Fibroblast of villous mesenchyme (primary cell): ENCODE data around the gene LRRC70. TPM values are rescaled to one million over a fixed set of nuclear protein-coding genes. Genes with fewer than 3 reads are reported as not detected.

ENCODE experiments used
- DNase-seq: peaks from one replicate; pipeline ENCODE4 v3.0.0-alpha.2; 2010; ENCODE audit warnings: low read depth
- H3K4me3 ChIP-seq: 2 replicates; pipeline ENCODE4 v1.5.1; 2011; ENCODE audit warnings: low read depth, mild to moderate bottlenecking, low read length
- CTCF ChIP-seq: IDR thresholded peaks from 2 replicates; pipeline ENCODE4 v1.5.1; 2012; ENCODE audit warnings: low read depth, mild to moderate bottlenecking, low read length; ENCODE audit not compliant: insufficient read depth
- total RNA-seq: library from RNA; depleted of rRNA; stranded (reverse); fragments of >200 nt; gene quantifications from 2 replicates; pipeline ENCODE4 v1.2.3, GENCODE V29; 2012

LRRC70 gene
- total RNA-seq, 1 donor = 1.3 TPM

DNA sequence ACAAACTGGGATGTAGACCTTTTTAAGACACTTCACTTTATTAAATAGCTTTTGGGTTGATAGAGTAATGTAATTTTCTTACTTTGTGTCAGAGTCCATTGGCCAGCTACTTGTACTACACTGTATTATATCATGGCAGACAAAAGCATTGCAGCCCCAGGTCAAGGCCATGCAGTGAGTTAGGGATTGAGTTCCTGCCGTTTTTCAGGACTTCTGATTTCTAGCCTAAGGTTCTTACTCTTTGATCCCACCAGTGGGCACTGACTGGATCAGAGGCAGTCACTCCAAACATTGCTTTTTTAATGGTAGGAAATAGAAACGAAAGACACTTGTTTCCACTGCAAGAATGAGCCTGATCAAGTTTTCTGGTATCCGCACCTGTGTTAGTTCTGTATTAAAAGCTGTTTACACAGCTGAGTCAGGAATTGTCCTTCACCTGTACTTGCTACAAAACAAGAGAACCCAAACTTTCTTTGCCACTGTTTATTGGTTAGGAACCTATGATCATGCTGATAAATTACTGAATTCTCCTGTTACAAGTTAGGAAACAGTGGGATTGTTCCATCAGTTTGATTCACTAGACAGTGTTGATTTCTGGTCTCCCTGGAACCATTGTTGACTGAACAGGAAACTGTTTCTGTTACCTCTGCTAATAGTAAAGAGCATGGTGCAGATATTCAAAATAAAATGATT is 22.1 kb downstream of the LRRC70 start:
- no peak overlapping the region for H3K4me3 ChIP-seq
- no peak for TF ChIP-seq CTCF
- no peak for DNase-seq

DNA sequence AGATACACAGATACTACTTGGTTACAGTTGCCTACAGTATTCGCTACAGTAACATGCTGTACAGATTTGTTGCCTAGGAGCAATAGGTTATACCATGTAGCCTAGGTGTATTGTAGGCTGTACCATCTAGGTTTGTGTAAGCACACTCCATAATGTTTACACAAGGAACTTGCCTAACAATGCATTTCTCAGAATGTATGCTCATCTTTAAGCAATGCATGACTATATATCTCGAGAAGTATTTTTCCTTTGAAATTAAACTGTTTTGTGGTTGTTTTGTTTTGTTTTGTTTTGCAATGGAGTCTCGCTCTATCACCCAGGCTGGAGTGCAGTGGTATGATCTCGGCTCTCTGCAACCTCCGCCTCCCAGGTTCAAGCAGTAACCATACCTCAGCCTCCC is 25.3 kb downstream of the LRRC70 start:
- H3K4me3 ChIP-seq = no peak overlapping the region
- no peak for DNase-seq
- TF ChIP-seq CTCF = no peak

- H3K4me3 ChIP-seq = no peak overlapping the region
- TF ChIP-seq CTCF = no peak
- DNase-seq = no peak
Measured at GRCh38 chr5:62605638-62606037, 27.0 kb downstream of the LRRC70 start.

DNA sequence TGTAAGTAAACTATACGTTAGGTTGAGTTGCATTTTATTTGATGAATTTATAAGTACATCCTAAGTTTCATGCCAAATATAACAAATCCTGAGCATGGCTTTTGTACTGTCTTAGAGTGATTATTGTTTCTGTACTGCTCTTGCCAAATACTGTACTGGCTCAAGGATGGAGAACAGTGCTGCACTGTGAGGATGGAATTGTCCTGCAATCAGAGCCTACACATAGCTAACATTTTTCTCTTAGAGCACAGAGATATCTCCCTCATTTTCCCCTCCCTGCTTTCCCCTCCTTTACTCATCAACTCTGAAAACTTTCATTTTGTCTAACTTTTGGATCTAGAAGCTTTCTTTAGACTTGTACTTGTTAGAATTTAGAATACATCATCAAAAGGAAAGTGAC is 28.3 kb downstream of the LRRC70 start:
- TF ChIP-seq CTCF = no peak
- peak; percentile 13 for DNase-seq
- H3K4me3 ChIP-seq = no peak overlapping the region

DNA sequence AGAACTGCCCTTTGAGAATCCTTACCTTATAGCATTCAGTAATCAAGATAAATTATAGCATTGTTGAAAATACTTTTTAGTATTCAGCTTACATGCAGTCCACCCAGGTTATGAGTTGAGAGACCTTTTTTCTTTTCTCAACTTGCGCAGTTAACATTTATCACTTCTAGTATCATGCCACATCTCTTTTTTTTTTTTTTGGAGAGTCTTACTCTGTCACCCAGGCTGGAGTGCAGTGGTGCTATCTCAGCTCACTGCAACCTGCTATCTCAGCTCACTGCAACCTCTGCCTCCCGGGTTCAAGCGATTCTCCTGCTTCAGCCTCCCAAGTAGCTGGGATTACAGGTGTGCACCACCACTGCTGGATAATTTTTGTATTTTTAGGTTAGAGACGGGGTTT is 29.0 kb downstream of the LRRC70 start:
- TF ChIP-seq CTCF = no peak
- DNase-seq = no peak
- no peak overlapping the region for H3K4me3 ChIP-seq

DNA sequence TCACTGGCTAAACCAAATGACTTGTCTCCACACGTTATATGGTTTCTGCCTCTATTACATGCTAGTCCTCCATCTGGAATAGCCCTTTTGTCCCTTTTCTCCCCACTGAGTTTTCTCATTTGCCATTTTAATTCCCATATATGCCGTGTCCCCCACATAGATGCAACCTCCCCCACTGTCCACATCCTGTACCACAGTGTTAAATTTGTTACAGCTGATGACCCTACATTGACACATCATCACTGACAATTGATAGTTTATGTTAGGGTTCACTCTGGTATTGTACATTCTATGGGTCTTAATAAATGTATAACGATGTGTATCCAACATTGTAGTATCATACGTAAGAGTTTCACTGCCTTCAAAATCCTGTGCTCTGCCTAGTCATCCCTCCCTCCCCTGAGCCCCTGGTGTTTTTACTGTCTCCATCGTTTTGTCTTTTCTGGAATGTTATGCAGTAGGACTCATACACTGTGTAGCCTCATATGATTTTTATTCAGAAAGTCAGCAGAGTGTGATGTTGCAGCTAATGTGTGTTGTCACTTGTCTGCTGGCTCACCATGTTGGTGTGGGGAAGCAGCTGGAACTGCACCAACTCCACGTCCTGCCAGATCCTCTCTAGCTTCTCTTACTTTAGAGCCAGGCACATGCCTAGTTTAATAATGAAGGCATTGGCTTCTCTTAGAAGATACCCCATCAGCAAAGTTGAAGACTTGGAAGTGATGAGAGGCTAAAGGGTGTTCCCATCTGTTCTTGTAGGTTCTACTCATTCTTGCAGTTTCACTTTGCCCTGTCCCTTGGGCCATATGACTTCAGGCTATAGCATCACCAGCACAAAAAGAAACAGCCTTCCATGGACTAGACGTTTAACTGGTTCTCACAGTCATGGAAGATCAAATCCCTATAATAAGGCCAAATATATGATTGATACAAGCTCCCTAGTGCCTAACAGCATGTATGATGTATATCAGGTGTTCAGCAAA is 30.2 kb downstream of the LRRC70 start:
- no peak for TF ChIP-seq CTCF
- H3K4me3 ChIP-seq = no peak overlapping the region
- no peak for DNase-seq
